Measurements from ENCODE around the gene PHF19. TPM values are rescaled to one million over a fixed set of nuclear protein-coding genes. Genes with fewer than 3 reads are reported as not detected.

The PHF19 gene
- total RNA-seq, 1 donor from 2014 or later, result 170 TPM

DNA sequence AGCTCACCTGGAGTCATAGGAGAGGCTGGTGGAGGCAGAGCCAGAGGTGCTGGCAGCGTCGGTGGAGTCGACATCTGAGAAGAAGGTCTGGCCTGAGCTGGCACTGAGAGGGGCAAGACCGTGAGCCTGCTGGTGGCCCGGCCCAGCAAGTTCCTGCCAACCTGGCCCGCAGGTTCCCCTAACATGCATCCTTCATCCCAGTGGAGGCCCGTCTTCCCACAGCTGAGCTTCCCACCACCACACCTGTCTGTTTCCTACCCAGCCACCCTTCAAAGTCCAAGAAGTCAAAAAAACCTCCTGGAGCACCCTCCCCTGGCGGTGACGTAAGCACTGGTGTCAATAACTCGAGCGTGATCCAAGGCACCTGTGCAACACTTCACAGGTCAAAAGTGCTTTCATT is 16.9 kb downstream of the PHF19 start:
- Mint-ChIP-seq H3K27me3 (ENCODE audit: low read depth) (no peaks in the 10 kb centered on the region), H3K36me3 (ENCODE audit: low read depth) (peaks cover 89% of the 10 kb centered on the region), H3K4me1 (ENCODE audit: low read depth) (peaks cover 8% of the 10 kb centered on the region), H3K27ac (no peak overlapping the region), H3K9me3 (no peaks in the 10 kb centered on the region), H3K4me3 (ENCODE audit: low read depth) (no peak overlapping the region)
- no peak for DNase-seq (ENCODE audit: low spot score)
- intact Hi-C loops (cut with micrococcal nuclease), result no loop called here

DNA sequence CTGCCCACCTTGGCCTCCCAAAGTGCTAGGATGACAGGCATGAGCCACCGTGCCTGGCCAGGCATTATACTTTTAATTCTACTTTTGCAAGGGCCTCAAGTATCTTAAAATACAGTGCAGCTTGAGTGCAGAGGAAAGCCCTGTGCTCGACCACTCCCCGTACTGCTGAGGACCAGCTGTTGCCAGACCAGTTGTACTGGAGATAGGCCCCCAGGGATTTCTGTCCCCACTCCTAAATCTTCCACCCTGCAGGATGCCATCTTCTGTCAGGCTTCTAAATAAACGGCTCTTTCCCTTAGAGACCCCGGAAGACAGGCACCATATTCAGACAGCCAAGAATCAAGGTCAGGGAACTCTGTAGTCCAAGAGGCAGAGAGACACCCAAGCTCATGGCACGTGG is 17.6 kb downstream of the PHF19 start:
- H3K27me3 Mint-ChIP-seq (ENCODE audit: low read depth), result no peaks in the 10 kb centered on the region
- intact Hi-C loops (cut with micrococcal nuclease), result no loop called here
- H3K4me1 Mint-ChIP-seq (ENCODE audit: low read depth), result peaks cover 8% of the 10 kb centered on the region
- peaks cover 95% of the 10 kb centered on the region for H3K36me3 Mint-ChIP-seq (ENCODE audit: low read depth)
- H3K9me3 Mint-ChIP-seq, result no peaks in the 10 kb centered on the region
- H3K4me3 Mint-ChIP-seq (ENCODE audit: low read depth), result no peak overlapping the region
- no peak for DNase-seq (ENCODE audit: low spot score)
- H3K27ac Mint-ChIP-seq, result no peak overlapping the region

GRCh38 chr9:120857902-120858301 is 19.1 kb downstream of the PHF19 start:
- Mint-ChIP-seq H3K27ac (no peak overlapping the region), H3K9me3 (no peaks in the 10 kb centered on the region), H3K4me3 (ENCODE audit: low read depth) (no peak overlapping the region), H3K4me1 (ENCODE audit: low read depth) (peaks cover 5% of the 10 kb centered on the region), H3K27me3 (ENCODE audit: low read depth) (no peaks in the 10 kb centered on the region), H3K36me3 (ENCODE audit: low read depth) (peaks cover 93% of the 10 kb centered on the region)
- intact Hi-C loops (cut with micrococcal nuclease), result no loop called here
- no peak for DNase-seq (ENCODE audit: low spot score)

DNA sequence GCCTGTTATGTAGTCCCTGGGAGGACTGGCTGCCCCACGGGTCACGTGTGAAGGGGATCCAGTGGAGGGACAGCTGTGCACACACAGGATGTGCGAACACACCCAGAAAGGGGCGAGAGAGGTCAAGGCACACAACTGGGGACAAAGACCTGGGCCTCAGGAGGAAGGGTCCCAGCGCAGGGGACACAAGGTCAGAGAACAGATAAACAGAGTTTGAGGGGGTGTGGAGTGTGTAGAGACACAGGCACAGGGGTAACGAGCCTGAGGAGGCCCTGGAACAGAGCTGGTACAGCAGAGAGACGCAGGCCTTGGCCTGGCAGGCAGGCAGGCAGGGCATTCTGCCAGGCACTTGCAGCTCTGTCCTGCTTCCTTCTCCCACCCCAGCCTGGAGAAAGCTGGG is 19.5 kb downstream of the PHF19 start:
- peaks cover 93% of the 10 kb centered on the region for H3K36me3 Mint-ChIP-seq (ENCODE audit: low read depth)
- no peak for DNase-seq (ENCODE audit: low spot score)
- no peak overlapping the region for H3K27ac Mint-ChIP-seq

DNA sequence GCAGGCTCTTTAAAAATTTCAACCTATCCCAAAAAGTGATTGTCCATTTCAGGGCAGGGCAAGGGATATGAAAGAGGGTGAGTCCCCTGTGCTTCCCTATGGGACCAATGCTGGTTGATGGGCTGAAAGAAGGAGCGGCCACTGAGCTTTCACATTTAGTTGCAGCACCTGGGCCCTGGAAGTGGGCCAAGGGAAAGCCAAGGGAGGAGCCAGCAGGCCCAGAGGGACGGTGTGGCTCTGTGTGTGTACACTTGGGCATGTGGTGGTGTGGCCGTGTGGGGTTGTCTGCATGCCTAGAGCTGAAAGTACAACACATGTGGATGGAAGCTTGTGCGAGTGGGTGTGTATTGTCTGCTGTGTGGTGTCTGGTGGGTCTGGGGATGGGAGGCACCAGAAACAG is 20.3 kb downstream of the PHF19 start:
- DNase-seq (ENCODE audit: low spot score), result no peak
- no peaks in the 10 kb centered on the region for H3K27me3 Mint-ChIP-seq (ENCODE audit: low read depth)
- intact Hi-C loops (cut with micrococcal nuclease), result no loop called here
- H3K36me3 Mint-ChIP-seq (ENCODE audit: low read depth), result peaks cover 93% of the 10 kb centered on the region
- no peak overlapping the region for H3K4me3 Mint-ChIP-seq (ENCODE audit: low read depth)
- H3K27ac Mint-ChIP-seq, result no peak overlapping the region
- H3K9me3 Mint-ChIP-seq, result no peaks in the 10 kb centered on the region
- H3K4me1 Mint-ChIP-seq (ENCODE audit: low read depth), result peaks cover 6% of the 10 kb centered on the region

More for the DNA sequence above, 19.5 kb downstream of the PHF19 start:
- Mint-ChIP-seq H3K4me3 (ENCODE audit: low read depth) (no peak overlapping the region), H3K4me1 (ENCODE audit: low read depth) (peaks cover 5% of the 10 kb centered on the region), H3K9me3 (no peaks in the 10 kb centered on the region), H3K27me3 (ENCODE audit: low read depth) (no peaks in the 10 kb centered on the region)
- intact Hi-C loops (cut with micrococcal nuclease), result no loop called here

- Mint-ChIP-seq H3K4me3 (ENCODE audit: low read depth) (no peak overlapping the region), H3K27me3 (ENCODE audit: low read depth) (no peaks in the 10 kb centered on the region), H3K4me1 (ENCODE audit: low read depth) (peaks cover 8% of the 10 kb centered on the region), H3K27ac (no peak overlapping the region), H3K9me3 (no peaks in the 10 kb centered on the region), H3K36me3 (ENCODE audit: low read depth) (peaks cover 94% of the 10 kb centered on the region)
- intact Hi-C loops (cut with micrococcal nuclease), result no loop called here
- no peak for DNase-seq (ENCODE audit: low spot score)
Observed at GRCh38 chr9:120855827-120856670, 20.9 kb downstream of the PHF19 start.

DNA sequence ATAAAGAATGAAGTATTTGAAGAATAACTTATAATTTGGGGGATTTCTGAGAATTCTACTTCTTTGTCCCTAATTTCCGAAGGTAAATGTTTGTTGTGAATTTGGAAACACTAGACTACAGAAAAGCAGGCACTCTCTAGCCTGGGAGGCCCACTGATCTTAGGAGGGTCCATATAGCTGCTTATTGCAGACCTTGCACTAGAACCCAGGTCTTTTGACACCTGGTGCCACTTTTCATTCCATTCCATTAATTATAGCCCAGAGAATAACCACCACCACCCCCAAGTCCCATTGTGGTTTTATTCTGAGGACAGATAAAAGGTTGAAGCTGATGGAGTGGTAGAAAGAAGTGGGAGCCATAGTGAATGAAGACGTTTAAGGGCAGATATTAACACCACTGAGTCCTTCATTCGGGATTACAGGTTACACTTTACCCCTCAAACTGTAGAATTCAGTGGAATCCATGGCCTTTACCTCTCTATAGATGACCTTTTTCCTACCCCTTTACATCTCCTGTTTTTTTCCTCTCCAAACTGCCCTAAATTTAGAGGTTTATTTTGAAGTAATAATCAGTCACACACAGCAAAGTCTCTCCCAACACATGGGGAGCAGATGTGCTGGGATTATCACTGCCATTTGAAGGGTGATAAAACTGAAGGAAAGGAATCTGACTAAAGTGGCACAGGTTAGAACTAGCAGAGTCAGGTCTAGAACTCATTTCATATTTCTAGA is 22.2 kb downstream of the PHF19 start:
- H3K27ac Mint-ChIP-seq, result peak overlapping the region; percentile 27
- H3K4me3 Mint-ChIP-seq (ENCODE audit: low read depth), result no peak overlapping the region
- DNase-seq (ENCODE audit: low spot score), result no peak
- H3K4me1 Mint-ChIP-seq (ENCODE audit: low read depth), result peaks cover 6% of the 10 kb centered on the region
- intact Hi-C loops (cut with micrococcal nuclease), result no loop called here
- no peaks in the 10 kb centered on the region for H3K27me3 Mint-ChIP-seq (ENCODE audit: low read depth)
- no peaks in the 10 kb centered on the region for H3K9me3 Mint-ChIP-seq
- H3K36me3 Mint-ChIP-seq (ENCODE audit: low read depth), result peaks cover 91% of the 10 kb centered on the region

- Mint-ChIP-seq H3K27me3 (ENCODE audit: low read depth) (no peaks in the 10 kb centered on the region), H3K36me3 (ENCODE audit: low read depth) (peaks cover 88% of the 10 kb centered on the region), H3K9me3 (no peaks in the 10 kb centered on the region), H3K4me3 (ENCODE audit: low read depth) (no peak overlapping the region), H3K4me1 (ENCODE audit: low read depth) (peaks cover 8% of the 10 kb centered on the region), H3K27ac (no peak overlapping the region)
- intact Hi-C loops (cut with micrococcal nuclease), result no loop called here
- no peak for DNase-seq (ENCODE audit: low spot score)
Observed at GRCh38 chr9:120853198-120853597, 23.8 kb downstream of the PHF19 start.

- H3K27ac Mint-ChIP-seq, result peak overlapping the region; percentile 28
- no peaks in the 10 kb centered on the region for H3K27me3 Mint-ChIP-seq (ENCODE audit: low read depth)
- H3K4me1 Mint-ChIP-seq (ENCODE audit: low read depth), result peaks cover 14% of the 10 kb centered on the region
- H3K4me3 Mint-ChIP-seq (ENCODE audit: low read depth), result no peak overlapping the region
- DNase-seq (ENCODE audit: low spot score), result no peak
- peaks cover 87% of the 10 kb centered on the region for H3K36me3 Mint-ChIP-seq (ENCODE audit: low read depth)
- intact Hi-C loops (cut with micrococcal nuclease), result no loop called here
- no peaks in the 10 kb centered on the region for H3K9me3 Mint-ChIP-seq
Observed at GRCh38 chr9:120852240-120853010, 24.6 kb downstream of the PHF19 start.

DNA sequence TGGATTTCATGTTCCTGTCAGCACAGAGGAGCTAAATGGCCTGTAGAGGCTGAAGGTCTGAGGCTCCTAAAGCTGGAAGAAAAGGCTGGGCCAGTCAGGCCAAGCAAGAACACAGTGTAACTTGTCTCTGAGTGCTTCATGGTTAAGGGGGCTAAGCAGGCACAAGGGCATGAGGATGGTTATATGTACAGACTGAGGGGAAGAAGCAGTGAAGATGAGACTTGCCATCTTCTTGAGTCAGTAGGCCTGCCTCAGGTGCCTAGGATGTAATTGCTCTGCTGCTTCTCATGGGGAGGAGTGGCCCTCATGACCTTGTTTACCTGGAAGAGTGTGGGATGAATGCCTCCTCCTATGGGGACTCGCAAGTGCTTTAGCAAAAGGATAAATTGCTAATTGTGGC is 25.5 kb downstream of the PHF19 start:
- DNase-seq (ENCODE audit: low spot score), result no peak
- Mint-ChIP-seq H3K36me3 (ENCODE audit: low read depth) (peaks cover 87% of the 10 kb centered on the region), H3K4me3 (ENCODE audit: low read depth) (no peak overlapping the region), H3K4me1 (ENCODE audit: low read depth) (peaks cover 23% of the 10 kb centered on the region), H3K27ac (no peak overlapping the region), H3K9me3 (no peaks in the 10 kb centered on the region), H3K27me3 (ENCODE audit: low read depth) (no peaks in the 10 kb centered on the region)
- intact Hi-C loops (cut with micrococcal nuclease), result no loop called here

- H3K4me3 Mint-ChIP-seq (ENCODE audit: low read depth), result no peak overlapping the region
- peaks cover 34% of the 10 kb centered on the region for H3K4me1 Mint-ChIP-seq (ENCODE audit: low read depth)
- H3K27me3 Mint-ChIP-seq (ENCODE audit: low read depth), result no peaks in the 10 kb centered on the region
- H3K27ac Mint-ChIP-seq, result no peak overlapping the region
- H3K36me3 Mint-ChIP-seq (ENCODE audit: low read depth), result peaks cover 88% of the 10 kb centered on the region
- no peaks in the 10 kb centered on the region for H3K9me3 Mint-ChIP-seq
- no peak for DNase-seq (ENCODE audit: low spot score)
- intact Hi-C loops (cut with micrococcal nuclease), result no loop called here
Observed at GRCh38 chr9:120850315-120850714, 26.7 kb downstream of the PHF19 start.

- no peak for DNase-seq (ENCODE audit: low spot score)
- Mint-ChIP-seq H3K36me3 (ENCODE audit: low read depth) (peaks cover 80% of the 10 kb centered on the region), H3K27me3 (ENCODE audit: low read depth) (no peaks in the 10 kb centered on the region), H3K9me3 (no peaks in the 10 kb centered on the region), H3K4me1 (ENCODE audit: low read depth) (peaks cover 52% of the 10 kb centered on the region), H3K4me3 (ENCODE audit: low read depth) (peak overlapping the region; percentile 26), H3K27ac (peak overlapping the region; percentile 94)
- intact Hi-C loops (cut with micrococcal nuclease), result loop anchor here (10.0 kb wide), 1 partner anchor 358 kb away; the partner anchor contains the start of gene RAB14
Observed at GRCh38 chr9:120846906-120847305, 30.1 kb downstream of the PHF19 start.
